Jurkat, Clone E6-1 (cell line): ENCODE results near the gene UIMC1.
"Not testable (repeated sequence)": the region's sequence is repeated elsewhere in the genome, so short reads cannot be mapped to it uniquely, and the experiment has no call there.

Source experiments
- DNase-seq: peaks from one replicate; pipeline ENCODE4 v3.0.0-alpha.2; 2011; ENCODE audit warnings: low read depth, low spot score
- H3K4me3 ChIP-seq: 2 replicates; pipeline ENCODE4 v1.5.1; 2011; ENCODE audit warnings: mild to moderate bottlenecking, low read length, control low read depth, moderate library complexity

The UIMC1 gene

DNA sequence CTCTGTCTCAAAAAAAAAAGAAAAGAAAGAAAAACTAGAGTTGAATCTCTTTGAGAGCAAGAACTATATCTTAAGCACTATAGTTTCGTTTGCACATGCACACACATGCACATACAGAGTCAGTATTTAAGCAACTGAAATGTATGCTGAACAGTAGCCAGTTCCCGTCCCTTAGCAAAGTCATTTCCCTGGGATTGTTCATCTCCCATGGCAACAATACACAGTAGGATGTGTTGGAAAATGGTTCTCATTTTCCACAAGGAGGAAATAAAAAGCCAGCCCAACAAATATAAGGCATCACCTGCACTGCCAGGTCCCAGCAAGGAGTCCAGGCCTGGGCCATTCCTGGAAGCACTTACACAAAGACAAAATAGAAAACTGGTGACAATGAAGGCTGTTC, 11.8 kb upstream of the UIMC1 start:
- no peak for DNase-seq
- H3K4me3 ChIP-seq, result no peak overlapping the region

DNA sequence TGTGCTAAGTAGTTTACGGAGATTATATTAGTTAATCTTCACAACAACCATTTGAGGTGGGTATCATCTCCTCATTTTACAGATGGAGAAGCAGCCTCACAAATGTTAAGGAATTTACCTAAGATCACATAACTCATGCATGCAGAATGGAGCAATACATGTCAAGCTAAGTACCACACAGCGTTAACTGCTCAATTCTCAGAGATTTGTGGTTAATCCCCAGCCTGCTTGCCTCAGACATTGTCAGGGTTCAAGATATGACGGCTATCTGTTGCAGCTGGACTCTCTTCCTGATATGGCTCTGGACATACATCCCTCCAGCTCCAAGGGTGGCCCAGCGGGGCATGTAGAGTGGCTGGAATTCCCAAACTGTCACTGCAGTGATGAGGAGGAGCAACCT, 8.6 kb upstream of the UIMC1 start:
- DNase-seq, result no peak

GRCh38 chr5:177010153-177010552, 3.6 kb upstream of the UIMC1 start:
- H3K4me3 ChIP-seq, result no peak overlapping the region
- no peak for DNase-seq

More for the DNA sequence above, 8.6 kb upstream of the UIMC1 start:
- H3K4me3 ChIP-seq, result no peak overlapping the region

- no peak for DNase-seq
- no peak overlapping the region for H3K4me3 ChIP-seq
Observed at GRCh38 chr5:177008716-177009115, 2.1 kb upstream of the UIMC1 start.

- H3K4me3 ChIP-seq, result peak overlapping the region; percentile 87
- peak; percentile 32 for DNase-seq
Observed at GRCh38 chr5:177005619-177006264, 837 bp downstream of the UIMC1 start.

- no peak for DNase-seq
Observed at GRCh38 chr5:177004961-177005360, 1.6 kb downstream of the UIMC1 start.

DNA sequence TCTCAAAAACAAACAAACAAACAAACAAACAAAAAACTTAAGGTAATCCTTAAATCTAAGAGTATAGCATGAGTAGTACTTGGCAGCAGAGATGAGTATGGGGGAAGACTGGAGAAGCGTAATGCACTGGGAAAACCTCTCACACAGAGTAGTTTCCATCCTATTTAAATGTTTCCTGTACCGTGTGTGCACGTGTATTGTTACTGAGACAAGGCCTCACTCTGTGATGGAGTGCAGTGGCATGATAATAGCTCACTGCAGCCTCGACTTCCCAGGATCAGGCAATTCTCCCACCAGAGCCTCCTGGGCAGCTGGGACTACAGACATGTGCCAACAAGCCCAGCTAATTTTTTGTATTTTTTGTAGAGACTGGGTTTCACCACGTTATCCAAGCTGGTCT, 2.9 kb downstream of the UIMC1 start:
- DNase-seq, result no peak
- H3K4me3 ChIP-seq, result no peak overlapping the region

More at GRCh38 chr5:177004961-177005360, 1.6 kb downstream of the UIMC1 start:
- H3K4me3 ChIP-seq, result peak overlapping the region; percentile 87

DNA sequence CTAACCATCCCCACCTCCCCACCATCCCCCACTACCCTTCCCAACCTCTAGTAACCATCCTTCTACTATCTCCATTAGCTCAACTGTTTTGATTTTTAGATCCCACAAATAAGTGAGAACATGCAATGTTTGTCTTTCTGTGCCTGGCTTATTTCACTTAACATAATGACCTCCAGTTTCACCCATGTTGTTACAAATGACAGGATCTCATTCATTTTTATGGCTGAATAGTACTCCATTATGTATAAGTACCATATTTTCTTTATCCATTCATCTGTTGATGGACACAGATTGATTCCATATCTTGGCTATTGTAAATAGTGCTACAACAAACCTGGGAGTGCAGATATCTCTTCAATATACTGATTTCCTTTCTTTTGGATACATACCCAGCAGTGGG, 7.1 kb downstream of the UIMC1 start:
- not testable (repeated sequence) for DNase-seq, H3K4me3 ChIP-seq

DNA sequence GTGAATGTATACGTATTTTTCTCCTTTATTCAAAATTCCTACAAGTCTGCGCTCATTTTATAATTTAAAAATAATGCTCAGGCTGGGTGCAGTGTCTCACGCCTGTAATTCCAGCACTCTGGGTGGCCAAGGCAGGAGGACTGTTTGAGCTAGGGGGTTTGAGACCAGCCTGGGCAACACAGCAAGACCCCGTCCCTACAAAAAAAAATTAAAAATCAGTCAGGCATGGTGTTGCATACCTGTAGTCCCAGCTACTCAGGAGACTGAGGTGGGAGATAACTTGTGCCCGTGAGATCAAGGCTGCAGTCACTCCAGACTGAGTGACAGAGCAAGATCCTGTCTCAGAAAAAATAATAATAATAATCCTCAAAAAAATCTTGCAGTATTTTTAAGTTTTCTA, 7.8 kb downstream of the UIMC1 start:
- no peak for DNase-seq

GRCh38 chr5:176996780-176997179, 9.8 kb downstream of the UIMC1 start:
- H3K4me3 ChIP-seq, result no peak overlapping the region
- no peak for DNase-seq

More for the DNA sequence above, 7.8 kb downstream of the UIMC1 start:
- no peak overlapping the region for H3K4me3 ChIP-seq

- H3K4me3 ChIP-seq, result no peak overlapping the region
- no peak for DNase-seq
Observed at GRCh38 chr5:176995896-176996767, 10.4 kb downstream of the UIMC1 start.

GRCh38 chr5:176995122-176995490, 11.5 kb downstream of the UIMC1 start:
- H3K4me3 ChIP-seq, result no peak overlapping the region
- DNase-seq, result no peak

DNA sequence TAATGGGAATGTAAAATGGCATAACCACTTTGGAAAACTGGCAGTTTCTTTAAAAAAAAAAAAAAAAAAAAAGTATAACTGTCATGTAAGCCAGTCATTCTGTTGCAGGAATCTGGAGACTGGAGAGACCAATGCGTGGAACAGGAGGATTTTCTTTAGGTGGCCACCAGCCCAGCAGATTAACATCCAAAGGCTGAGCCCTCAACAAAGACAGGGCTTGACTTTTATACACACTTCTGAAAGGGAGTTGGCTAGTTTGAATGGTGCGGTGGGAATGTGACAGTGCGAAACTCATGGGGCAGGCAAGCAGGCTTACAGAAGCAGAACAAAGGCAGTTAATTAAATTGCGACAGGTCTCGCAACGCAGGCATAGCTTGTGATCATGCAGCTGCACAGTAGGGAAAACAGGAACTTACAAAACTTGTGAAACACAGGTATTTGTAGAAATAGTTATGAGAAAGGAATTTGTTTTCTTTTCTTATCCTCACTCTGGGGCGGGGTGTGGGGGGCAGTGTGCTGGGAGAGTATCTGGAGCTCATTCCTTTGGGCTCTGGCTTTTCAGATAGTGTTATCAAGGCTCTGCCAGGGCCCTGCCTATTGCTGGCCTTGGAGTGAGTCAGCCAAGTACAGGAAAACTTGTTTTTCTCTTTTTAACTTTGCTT, 12.0 kb downstream of the UIMC1 start:
- H3K4me3 ChIP-seq, result no peak overlapping the region
- no peak for DNase-seq

GRCh38 chr5:176993081-176993480, 13.5 kb downstream of the UIMC1 start:
- H3K4me3 ChIP-seq, DNase-seq: not testable (repeated sequence)

DNA sequence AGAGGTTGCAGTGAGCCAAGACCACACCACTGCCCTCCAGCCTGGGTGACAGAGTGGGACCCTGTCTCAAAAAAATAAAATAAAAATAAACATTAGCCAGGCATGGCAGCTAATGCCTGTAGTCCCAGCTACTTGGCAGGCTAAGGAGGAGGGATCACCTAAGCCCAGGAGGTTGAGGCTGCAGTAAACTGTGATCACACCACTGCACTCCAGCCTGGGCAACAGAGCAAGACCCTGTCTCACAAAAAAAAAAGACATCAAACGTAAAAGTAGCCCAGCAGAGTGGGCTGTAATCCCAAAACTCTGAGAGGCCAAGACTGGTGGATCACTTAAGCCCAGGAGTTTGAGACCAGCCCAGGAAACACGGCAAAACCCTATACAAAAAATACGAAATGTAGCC, 19.0 kb downstream of the UIMC1 start:
- H3K4me3 ChIP-seq, result no peak overlapping the region
- no peak for DNase-seq

DNA sequence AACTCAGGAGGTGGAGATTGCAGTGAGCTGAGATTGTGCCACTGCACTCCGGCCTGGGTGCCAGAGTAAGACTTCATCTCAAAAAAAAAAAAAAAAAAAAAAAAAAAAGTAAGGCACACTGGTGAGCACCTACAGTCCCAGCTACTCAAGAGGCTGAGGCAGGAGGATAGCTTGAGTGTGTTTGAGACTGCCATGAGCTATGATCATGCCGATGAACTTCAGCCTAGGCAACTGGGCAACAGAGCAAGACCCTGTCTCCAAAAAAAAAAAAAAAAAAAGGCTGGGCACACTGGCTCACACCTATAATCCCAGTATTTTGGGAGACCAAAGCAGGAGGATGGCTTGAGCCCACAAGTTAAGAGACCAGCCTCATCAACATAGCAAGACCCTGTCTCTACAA, 20.3 kb downstream of the UIMC1 start:
- DNase-seq, result no peak
- no peak overlapping the region for H3K4me3 ChIP-seq

DNA sequence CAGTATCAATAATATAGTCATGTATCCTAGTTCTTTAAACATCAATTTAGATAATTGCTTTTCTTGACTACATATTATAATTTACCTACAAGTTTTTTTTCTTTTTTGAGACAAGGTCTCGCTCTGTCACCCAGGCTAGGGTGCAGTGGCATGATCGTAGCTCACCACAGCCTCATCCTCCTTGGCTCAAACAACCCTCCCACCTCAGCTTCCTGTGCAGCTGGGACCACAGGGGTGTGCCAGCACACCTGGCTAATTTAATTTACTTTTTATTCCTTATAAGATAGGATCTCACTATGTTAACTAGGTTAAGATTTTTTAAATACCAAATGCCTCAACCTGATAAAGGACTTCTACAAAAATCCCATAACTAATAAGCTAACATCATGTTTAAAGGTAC, 21.1 kb downstream of the UIMC1 start:
- peak; percentile 90 for DNase-seq
- H3K4me3 ChIP-seq, result no peak overlapping the region

DNA sequence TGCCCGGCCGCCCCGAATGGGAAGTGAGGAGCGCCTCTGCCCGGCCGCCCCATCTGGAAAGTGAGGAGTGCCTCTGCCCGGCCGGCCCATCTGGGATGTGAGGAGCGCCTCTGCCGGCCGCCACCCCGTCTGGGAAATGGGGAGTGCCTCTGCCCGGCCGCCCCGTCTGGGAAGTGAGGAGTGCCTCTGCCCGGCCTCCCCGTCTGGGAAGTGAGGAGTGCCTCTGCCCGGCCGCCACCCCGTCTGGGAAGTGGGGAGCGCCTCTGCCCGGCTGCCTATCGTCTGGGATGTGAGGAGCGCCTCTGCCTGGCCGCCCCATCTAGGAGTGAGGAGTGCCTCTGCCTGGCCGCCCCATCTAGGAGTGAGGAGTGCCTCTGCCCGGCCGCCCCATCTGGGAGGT, 22.4 kb downstream of the UIMC1 start:
- not testable (repeated sequence) for DNase-seq, H3K4me3 ChIP-seq

DNA sequence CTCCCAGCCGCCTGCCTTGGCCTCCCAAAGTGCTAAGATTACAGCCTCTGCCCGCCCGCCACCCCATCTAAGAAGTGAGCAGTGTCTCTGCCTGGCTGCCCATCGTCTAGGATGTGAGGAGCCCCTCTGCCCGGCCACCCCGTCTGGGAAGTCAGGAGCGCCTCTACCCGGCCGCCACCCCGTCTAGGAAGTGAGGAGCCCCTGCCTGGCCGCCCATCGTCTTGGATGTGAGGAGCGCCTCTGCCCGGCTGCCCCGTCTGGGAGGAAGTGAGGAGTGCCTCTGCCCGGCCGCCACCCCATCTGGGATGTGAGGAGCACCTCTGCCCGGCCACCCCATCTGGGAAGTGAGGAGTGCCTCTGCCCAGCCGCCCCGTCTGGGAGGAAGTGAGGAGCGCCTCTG, 23.0 kb downstream of the UIMC1 start:
- not testable (repeated sequence) for H3K4me3 ChIP-seq, DNase-seq

DNA sequence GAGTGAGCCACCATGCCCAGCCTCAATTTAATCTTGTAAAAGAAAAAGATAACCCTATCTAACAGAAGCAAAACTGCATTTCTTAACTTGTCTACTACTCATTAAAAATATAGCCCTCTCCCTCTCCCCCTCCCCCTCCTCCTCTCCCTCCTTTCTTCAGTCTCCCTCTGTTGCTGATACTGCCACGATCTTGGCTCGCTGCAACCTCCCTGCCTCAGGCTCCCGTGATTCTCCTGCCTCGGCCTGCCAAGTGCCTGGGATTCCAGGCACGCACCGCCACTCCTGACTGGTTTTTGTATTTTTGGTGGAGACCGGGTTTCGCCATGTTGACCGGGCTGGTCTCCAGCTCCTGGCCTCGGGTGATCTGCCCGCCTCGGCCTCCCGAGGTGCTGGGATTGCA, 23.5 kb downstream of the UIMC1 start:
- not testable (repeated sequence) for DNase-seq, H3K4me3 ChIP-seq
